GM12872 (cell line): ENCODE data around the gene PLCB3.

Source experiments
- CTCF ChIP-seq: IDR thresholded peaks from 3 replicates; pipeline ENCODE4 v1.5.1; 2011; ENCODE audit warnings: low read depth, mild to moderate bottlenecking, low read length, moderate library complexity; ENCODE audit not compliant: insufficient read depth

The PLCB3 gene

GRCh38 chr11:64263021-64263946, 12.0 kb downstream of the PLCB3 start:
- no peak for TF ChIP-seq CTCF

- no peak for TF ChIP-seq CTCF
Measured at GRCh38 chr11:64263947-64264317, 12.6 kb downstream of the PLCB3 start.

- no peak for TF ChIP-seq CTCF
Measured at GRCh38 chr11:64264371-64264852, 13.1 kb downstream of the PLCB3 start.

- no peak for TF ChIP-seq CTCF
Measured at GRCh38 chr11:64265176-64266160, 14.1 kb downstream of the PLCB3 start.

- TF ChIP-seq CTCF: no peak
Measured at GRCh38 chr11:64266339-64266738, 15.0 kb downstream of the PLCB3 start.

GRCh38 chr11:64267207-64267945, 16.0 kb downstream of the PLCB3 start:
- no peak for TF ChIP-seq CTCF
